Gastrocnemius medialis (tissue), 4 donors: ENCODE results near the gene ADAM20. TPM values are rescaled to one million over a fixed set of nuclear protein-coding genes. Genes with fewer than 3 reads are reported as not detected.

ENCODE experiments used
- ATAC-seq, 2 donors: fragments of 150-250 bp; one replicate each; pipeline ENCODE4 v1.9.1; 2016
- DNase-seq, 2 donors: peaks; one replicate each; pipeline ENCODE4 v3.0.0-alpha.2; 2019
- H3K27ac ChIP-seq, 4 donors: fragments of 200-600 bp; sonication (generic); 1 replicate in 1 of 4; 2 replicates in 3 of 4; pipeline ENCODE4 v1.5.1; 2016 to 2018; ENCODE audit warnings: mild to moderate bottlenecking in 2 of 4, moderate library complexity in 1 of 4
- H3K27me3 ChIP-seq, 3 donors: fragments of 200-600 bp; sonication (generic) in 2 of 3; 1 replicate in 1 of 3; 2 replicates in 2 of 3; pipeline versions ENCODE4 v1.5.1 to v1.6.0; 2016 to 2019; ENCODE audit warnings: mild to moderate bottlenecking in 1 of 3, moderate library complexity in 1 of 3
- H3K36me3 ChIP-seq, 2 donors: fragments of 200-600 bp; sonication (generic) in 1 of 2; one replicate each; pipeline ENCODE4 v1.5.1; 2017 to 2018
- H3K4me1 ChIP-seq, 2 donors: fragments of 200-600 bp; sonication (generic) in 1 of 2; one replicate each; pipeline ENCODE4 v1.5.1; 2016 to 2017; ENCODE audit warnings: mild to moderate bottlenecking in 2 of 2
- H3K4me3 ChIP-seq, 4 donors: fragments of 200-600 bp; sonication (generic) in 3 of 4; 1 replicate in 1 of 4; 2 replicates in 3 of 4; pipeline ENCODE4 v1.5.1; 2016 to 2019; ENCODE audit warnings: mild to moderate bottlenecking in 2 of 4
- H3K9me3 ChIP-seq, 3 donors: fragments of 200-600 bp; sonication (generic) in 2 of 3; 1 replicate in 1 of 3; 2 replicates in 2 of 3; pipeline ENCODE4 v1.5.1; 2016 to 2019
- POLR2A ChIP-seq, 2 donors: fragments of 450-650 bp; IDR thresholded peaks; one replicate each; pipeline ENCODE4 v1.6.1; 2017; ENCODE audit warnings: antibody characterized with exemption in 2 of 2, mild to moderate bottlenecking in 2 of 2, moderate library complexity in 2 of 2
- in situ Hi-C, 4 donors: fragments of 200-750 bp; cut with MboI; loops; one replicate each; pipeline versions ENCODE4 v1.15.0 to v1.8.0; 2017; ENCODE audit warnings: low sequenced_read_pairs in 4 of 4
- intact Hi-C: fragments of 100-400 bp; cut with DNase I; formaldehyde crosslinking; loops from one replicate; pipeline ENCODE4 v1.15.1; 2023; ENCODE audit warnings: low total_unique reads
- total RNA-seq, 4 donors: library from RNA; depleted of rRNA; stranded (reverse); fragments of >200 nt; gene quantifications; one replicate each; pipeline versions ENCODE4 v1.1.0 to v1.2.3, GENCODE V29; 2016
- TF ChIP-seq, protein P1 (sequence below), 5 experiments: fragments of 450-650 bp in 3 of 5; fragments of 200-600 bp in 2 of 5; sonication (generic) in 2 of 5; IDR thresholded peaks in 4 of 5; conservative IDR thresholded peaks in 1 of 5; 1 replicate in 4 of 5; 2 replicates in 1 of 5; pipeline ENCODE4 v1.5.1; 2016 to 2019; ENCODE audit warnings: antibody characterized with exemption in 5 of 5, mild to moderate bottlenecking in 3 of 5, moderate library complexity in 3 of 5

ADAM20 gene
- total RNA-seq, 4 donors from 2014 or later = 0.09 to 4.5 TPM; not detected in 2

DNA sequence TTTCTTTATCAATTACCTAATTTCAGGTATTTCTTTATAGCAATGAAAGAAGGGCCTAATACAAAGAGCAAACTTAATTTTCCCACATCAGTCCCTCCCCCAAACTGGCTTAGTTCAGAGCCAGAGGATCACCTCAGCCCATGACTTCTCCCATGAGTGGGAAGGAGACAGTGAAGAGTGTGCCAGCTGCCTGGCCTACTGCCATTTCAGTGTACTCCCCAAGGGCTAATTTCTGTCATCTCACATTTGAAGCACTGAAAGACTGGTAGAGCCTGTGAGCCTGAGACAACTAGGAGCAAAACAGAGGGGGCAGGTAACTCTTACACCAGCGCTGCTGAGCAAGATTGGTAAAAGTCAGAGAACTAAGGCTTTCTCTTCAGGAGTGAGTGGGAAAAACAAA lies 29.1 kb upstream of the ADAM20 start:
- no peak for ATAC-seq
- Histone ChIP-seq H3K4me1 (peaks cover 0 to 12% of the 10 kb centered on the region in 2 donors), H3K9me3 (no peaks in the 10 kb centered on the region), H3K36me3 (peaks cover 0 to 30% of the 10 kb centered on the region in 2 donors), H3K27ac (no peak overlapping the region), H3K27me3 (no peaks in the 10 kb centered on the region), H3K4me3 (no peak overlapping the region)
- no peak for DNase-seq
- in situ Hi-C loops = no loop called here
- no peak for TF ChIP-seq POLR2A (IDR thresholded peaks at IDR 0.05)
- intact Hi-C loops = no loop called here

DNA sequence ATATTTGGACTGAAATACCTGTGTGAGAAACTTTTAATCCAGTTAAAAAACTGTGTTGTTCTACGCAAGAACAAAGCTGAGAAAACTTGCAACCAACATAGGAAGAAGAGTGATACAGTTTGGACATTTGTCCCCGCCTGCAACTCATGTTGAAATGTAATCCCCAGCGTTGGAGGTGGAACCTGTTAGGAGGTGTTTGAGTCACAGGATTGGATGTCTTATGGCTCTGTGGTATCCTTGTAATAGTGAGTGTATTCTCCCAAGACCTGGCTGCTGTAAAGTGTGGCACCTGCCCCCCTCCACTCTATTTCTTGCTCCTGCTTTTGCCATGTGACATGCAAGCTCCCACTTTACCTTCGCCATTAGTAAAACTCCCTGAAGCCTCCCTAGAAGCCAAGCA lies 28.6 kb upstream of the ADAM20 start:
- TF ChIP-seq, protein P1, sequence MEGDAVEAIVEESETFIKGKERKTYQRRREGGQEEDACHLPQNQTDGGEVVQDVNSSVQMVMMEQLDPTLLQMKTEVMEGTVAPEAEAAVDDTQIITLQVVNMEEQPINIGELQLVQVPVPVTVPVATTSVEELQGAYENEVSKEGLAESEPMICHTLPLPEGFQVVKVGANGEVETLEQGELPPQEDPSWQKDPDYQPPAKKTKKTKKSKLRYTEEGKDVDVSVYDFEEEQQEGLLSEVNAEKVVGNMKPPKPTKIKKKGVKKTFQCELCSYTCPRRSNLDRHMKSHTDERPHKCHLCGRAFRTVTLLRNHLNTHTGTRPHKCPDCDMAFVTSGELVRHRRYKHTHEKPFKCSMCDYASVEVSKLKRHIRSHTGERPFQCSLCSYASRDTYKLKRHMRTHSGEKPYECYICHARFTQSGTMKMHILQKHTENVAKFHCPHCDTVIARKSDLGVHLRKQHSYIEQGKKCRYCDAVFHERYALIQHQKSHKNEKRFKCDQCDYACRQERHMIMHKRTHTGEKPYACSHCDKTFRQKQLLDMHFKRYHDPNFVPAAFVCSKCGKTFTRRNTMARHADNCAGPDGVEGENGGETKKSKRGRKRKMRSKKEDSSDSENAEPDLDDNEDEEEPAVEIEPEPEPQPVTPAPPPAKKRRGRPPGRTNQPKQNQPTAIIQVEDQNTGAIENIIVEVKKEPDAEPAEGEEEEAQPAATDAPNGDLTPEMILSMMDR (IDR thresholded peaks at IDR 0.05 in 4 of 5, conservative IDR thresholded peaks at IDR 0.05 in 1 of 5) = no peak
- no peak for TF ChIP-seq POLR2A (IDR thresholded peaks at IDR 0.05)
- Histone ChIP-seq H3K4me3 (no peak overlapping the region), H3K27me3 (no peaks in the 10 kb centered on the region), H3K9me3 (no peaks in the 10 kb centered on the region), H3K4me1 (peaks cover 0 to 12% of the 10 kb centered on the region in 2 donors), H3K27ac (no peak overlapping the region), H3K36me3 (peaks cover 0 to 30% of the 10 kb centered on the region in 2 donors)
- ATAC-seq (peak; percentile 49 to 82), DNase-seq (no peak)
- in situ Hi-C loops (no loop called here), intact Hi-C loops (no loop called here)

DNA sequence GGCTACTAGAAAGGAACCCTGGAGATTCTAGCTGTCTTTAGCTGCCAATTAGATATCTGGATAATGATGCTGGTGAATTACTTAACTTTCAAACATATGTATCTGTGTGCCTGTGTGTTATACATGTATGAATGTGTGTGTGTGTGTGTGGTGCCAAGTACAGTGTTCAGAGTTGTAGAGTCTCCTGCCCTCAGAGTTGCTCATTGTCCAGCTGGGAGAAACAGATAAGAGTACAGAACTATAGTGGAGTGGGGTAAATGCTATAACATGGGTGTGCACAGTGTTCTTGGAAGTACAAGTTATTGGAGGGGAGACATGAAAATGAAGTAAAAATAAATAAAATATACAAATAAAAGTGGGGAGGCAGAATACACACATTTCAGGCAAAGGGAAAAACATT lies 23.6 kb upstream of the ADAM20 start:
- peaks cover 0 to 5% of the 10 kb centered on the region in 2 donors for H3K36me3 ChIP-seq
- TF ChIP-seq POLR2A (IDR thresholded peaks at IDR 0.05) = no peak
- TF ChIP-seq, protein P1 (IDR thresholded peaks at IDR 0.05 in 4 of 5, conservative IDR thresholded peaks at IDR 0.05 in 1 of 5) = no peak
- ATAC-seq (no peak), DNase-seq (no peak)
- in situ Hi-C loops (no loop called here), intact Hi-C loops (no loop called here)
- H3K4me3 ChIP-seq = no peak overlapping the region
- H3K4me1 ChIP-seq = peaks cover 0 to 5% of the 10 kb centered on the region in 2 donors
- H3K27ac ChIP-seq = no peak overlapping the region
- no peaks in the 10 kb centered on the region for H3K9me3 ChIP-seq
- H3K27me3 ChIP-seq = no peaks in the 10 kb centered on the region

DNA sequence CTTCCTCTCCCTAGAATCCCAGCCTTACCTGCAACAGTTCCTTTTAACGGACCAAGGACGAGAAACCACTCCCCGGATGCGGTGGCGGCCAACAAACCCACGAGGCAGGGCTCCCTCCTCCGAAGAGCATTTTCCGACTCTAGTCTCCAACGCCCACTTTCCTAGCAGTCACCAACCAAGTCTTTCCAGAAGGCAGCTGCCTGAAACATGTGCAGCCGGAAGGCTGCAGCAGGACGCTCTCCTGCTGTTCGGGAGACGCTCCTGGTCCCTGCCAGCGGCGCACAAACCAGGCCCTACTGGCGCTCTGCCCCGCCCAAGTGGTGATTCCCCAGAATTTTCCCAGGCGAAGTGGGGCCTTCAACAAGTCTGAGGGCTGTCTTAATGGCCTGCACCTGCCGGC lies 21.1 kb upstream of the ADAM20 start:
- Histone ChIP-seq H3K9me3 (no peaks in the 10 kb centered on the region), H3K27ac (no peak overlapping the region), H3K4me3 (peak overlapping the region in 2 of 4 donors; percentile 21 to 32), H3K36me3 (no peaks in the 10 kb centered on the region), H3K27me3 (no peaks in the 10 kb centered on the region), H3K4me1 (no peaks in the 10 kb centered on the region)
- in situ Hi-C loops = no loop called here
- TF ChIP-seq, protein P1 (IDR thresholded peaks at IDR 0.05 in 4 of 5, conservative IDR thresholded peaks at IDR 0.05 in 1 of 5) = no peak
- TF ChIP-seq POLR2A (IDR thresholded peaks at IDR 0.05) = no peak
- ATAC-seq = peak in 1 of 2 donors; percentile 21
- DNase-seq = no peak
- intact Hi-C loops = no loop called here

DNA sequence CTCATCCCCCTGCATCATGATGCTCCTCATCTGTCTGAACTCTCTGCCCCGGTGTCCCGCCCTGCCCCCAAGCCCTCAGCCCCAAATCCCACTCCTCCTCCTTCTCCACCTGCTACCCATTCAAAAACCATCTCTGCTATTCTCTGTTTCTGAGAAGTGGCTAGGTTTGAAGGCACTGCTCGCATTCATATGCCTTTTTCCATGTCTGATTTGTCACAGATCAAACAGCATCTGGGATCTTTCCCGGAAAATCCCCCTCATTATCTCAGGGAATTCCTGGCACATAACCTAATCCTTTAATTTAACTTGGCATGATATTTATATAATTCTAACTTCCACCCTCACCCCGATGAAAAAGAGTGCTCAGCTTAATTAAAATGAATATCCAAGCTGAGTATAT lies 3.3 kb upstream of the ADAM20 start:
- Histone ChIP-seq H3K4me1 (peaks cover 0 to 9% of the 10 kb centered on the region in 2 donors), H3K9me3 (no peaks in the 10 kb centered on the region), H3K36me3 (no peaks in the 10 kb centered on the region), H3K27ac (no peak overlapping the region), H3K4me3 (no peak overlapping the region), H3K27me3 (no peaks in the 10 kb centered on the region)
- DNase-seq (no peak), ATAC-seq (no peak)
- intact Hi-C loops = no loop called here
- in situ Hi-C loops = no loop called here
- TF ChIP-seq, protein P1 (IDR thresholded peaks at IDR 0.05 in 4 of 5, conservative IDR thresholded peaks at IDR 0.05 in 1 of 5) = no peak
- no peak for TF ChIP-seq POLR2A (IDR thresholded peaks at IDR 0.05)
